Measurements from ENCODE around the gene MYO3B.

MYO3B gene

DNA sequence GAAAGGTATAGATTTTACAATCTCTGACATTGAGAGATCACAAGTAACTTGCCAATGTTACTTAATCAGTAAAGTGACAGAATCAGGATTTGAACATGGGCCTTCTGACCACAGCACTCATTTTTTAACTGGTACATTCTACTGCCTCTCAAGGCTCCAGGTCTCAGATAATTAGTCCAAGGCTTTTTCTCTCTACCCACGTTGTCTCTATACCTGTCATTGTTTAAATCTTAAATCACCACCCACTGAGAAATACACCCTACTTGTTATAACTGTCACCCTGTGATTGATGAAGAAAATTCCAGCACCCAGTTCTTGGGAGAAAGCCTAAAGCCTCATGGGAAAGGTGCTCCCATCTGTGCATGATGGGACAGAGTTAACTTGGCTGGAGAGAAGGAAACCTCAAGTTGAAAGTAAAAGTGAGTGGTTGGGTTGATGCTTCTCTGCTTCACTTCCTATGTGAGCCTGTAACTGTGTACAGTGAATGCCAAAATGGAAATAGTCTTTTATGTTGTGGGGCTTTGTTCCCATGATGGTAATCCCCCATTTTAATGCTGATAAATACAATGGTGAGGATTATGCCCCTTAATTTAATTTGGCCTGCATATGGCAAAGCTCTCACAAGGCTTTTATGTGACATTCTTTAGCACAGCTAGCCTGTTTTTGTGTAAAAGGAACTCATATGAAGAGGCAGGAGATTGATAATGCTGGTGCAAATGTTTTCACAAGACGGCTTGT lies 347.1 kb downstream of the MYO3B start:
- TF ChIP-seq SIN3A (IDR thresholded peaks at IDR 0.05; ENCODE audit: borderline replicate concordance, insufficient read depth, low read length) = no peak
- TF ChIP-seq TAF1 (IDR thresholded peaks at IDR 0.05; ENCODE audit: borderline replicate concordance, insufficient read depth, low read length) = no peak
- TF ChIP-seq FOXP2 (optimal IDR thresholded peaks at IDR 0.05; ENCODE audit: borderline replicate concordance, extremely low read depth, extremely low read length, insufficient read depth) = no peak
- no peak for TF ChIP-seq POLR2AphosphoS5 (IDR thresholded peaks at IDR 0.05; ENCODE audit: low read depth, low read length)
- TF ChIP-seq, protein P1, sequence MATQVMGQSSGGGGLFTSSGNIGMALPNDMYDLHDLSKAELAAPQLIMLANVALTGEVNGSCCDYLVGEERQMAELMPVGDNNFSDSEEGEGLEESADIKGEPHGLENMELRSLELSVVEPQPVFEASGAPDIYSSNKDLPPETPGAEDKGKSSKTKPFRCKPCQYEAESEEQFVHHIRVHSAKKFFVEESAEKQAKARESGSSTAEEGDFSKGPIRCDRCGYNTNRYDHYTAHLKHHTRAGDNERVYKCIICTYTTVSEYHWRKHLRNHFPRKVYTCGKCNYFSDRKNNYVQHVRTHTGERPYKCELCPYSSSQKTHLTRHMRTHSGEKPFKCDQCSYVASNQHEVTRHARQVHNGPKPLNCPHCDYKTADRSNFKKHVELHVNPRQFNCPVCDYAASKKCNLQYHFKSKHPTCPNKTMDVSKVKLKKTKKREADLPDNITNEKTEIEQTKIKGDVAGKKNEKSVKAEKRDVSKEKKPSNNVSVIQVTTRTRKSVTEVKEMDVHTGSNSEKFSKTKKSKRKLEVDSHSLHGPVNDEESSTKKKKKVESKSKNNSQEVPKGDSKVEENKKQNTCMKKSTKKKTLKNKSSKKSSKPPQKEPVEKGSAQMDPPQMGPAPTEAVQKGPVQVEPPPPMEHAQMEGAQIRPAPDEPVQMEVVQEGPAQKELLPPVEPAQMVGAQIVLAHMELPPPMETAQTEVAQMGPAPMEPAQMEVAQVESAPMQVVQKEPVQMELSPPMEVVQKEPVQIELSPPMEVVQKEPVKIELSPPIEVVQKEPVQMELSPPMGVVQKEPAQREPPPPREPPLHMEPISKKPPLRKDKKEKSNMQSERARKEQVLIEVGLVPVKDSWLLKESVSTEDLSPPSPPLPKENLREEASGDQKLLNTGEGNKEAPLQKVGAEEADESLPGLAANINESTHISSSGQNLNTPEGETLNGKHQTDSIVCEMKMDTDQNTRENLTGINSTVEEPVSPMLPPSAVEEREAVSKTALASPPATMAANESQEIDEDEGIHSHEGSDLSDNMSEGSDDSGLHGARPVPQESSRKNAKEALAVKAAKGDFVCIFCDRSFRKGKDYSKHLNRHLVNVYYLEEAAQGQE (IDR thresholded peaks at IDR 0.05; ENCODE audit: insufficient read depth in 1 of 2, low read depth in 2 of 2, low read length in 2 of 2) = no peak

DNA sequence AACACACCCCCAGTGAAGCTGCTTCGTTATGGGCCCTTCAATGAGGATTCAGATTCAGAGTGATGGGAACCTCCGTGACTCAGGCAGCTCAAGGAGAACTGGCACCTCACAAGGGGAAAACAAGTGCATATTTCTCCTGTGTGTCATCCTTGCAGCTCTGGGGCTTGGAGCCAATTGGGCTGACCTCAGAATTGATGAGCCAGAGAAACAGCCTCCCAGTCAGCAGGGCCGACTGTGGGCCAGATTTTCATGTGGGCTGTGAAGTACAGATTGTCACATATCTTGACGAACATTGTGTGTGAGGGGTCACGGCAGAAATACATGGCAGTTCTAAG lies 347.6 kb downstream of the MYO3B start:
- TF ChIP-seq SIN3A (IDR thresholded peaks at IDR 0.05; ENCODE audit: borderline replicate concordance, insufficient read depth, low read length) = no peak
- TF ChIP-seq, protein P1 (IDR thresholded peaks at IDR 0.05; ENCODE audit: insufficient read depth in 1 of 2, low read depth in 2 of 2, low read length in 2 of 2) = no peak
- TF ChIP-seq TAF1 (IDR thresholded peaks at IDR 0.05; ENCODE audit: borderline replicate concordance, insufficient read depth, low read length) = no peak
- no peak for TF ChIP-seq FOXP2 (optimal IDR thresholded peaks at IDR 0.05; ENCODE audit: borderline replicate concordance, extremely low read depth, extremely low read length, insufficient read depth)
- TF ChIP-seq POLR2AphosphoS5 (IDR thresholded peaks at IDR 0.05; ENCODE audit: low read depth, low read length) = no peak

DNA sequence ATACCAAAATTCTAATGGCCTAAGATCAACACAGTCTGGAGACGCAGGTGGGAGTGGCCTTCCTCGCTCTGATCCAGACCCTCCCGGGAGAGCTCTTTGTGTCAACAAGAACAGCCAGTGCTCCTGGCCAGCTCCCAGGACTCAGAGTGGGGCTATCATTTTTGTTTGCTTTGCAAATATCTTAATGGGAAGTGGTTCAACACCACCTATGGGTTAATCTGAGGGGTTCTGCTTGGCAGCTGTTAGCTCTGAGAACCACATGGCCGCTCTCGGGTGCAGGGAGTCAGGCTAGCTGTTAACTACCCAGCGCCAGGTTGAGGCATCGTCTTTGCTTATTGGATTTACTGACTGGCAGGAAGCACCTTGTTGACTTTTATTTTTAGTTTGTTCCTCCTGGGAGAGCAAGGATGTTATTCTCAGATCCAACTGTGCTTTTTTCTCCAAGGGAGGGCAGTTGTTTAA lies 352.4 kb downstream of the MYO3B start:
- TF ChIP-seq, protein P1 (IDR thresholded peaks at IDR 0.05; ENCODE audit: insufficient read depth in 1 of 2, low read depth in 2 of 2, low read length in 2 of 2) = no peak
- TF ChIP-seq SIN3A (IDR thresholded peaks at IDR 0.05; ENCODE audit: borderline replicate concordance, insufficient read depth, low read length) (no peak), FOXP2 (optimal IDR thresholded peaks at IDR 0.05; ENCODE audit: borderline replicate concordance, extremely low read depth, extremely low read length, insufficient read depth) (no peak), TAF1 (IDR thresholded peaks at IDR 0.05; ENCODE audit: borderline replicate concordance, insufficient read depth, low read length) (no peak), POLR2AphosphoS5 (IDR thresholded peaks at IDR 0.05; ENCODE audit: low read depth, low read length) (no peak)

DNA sequence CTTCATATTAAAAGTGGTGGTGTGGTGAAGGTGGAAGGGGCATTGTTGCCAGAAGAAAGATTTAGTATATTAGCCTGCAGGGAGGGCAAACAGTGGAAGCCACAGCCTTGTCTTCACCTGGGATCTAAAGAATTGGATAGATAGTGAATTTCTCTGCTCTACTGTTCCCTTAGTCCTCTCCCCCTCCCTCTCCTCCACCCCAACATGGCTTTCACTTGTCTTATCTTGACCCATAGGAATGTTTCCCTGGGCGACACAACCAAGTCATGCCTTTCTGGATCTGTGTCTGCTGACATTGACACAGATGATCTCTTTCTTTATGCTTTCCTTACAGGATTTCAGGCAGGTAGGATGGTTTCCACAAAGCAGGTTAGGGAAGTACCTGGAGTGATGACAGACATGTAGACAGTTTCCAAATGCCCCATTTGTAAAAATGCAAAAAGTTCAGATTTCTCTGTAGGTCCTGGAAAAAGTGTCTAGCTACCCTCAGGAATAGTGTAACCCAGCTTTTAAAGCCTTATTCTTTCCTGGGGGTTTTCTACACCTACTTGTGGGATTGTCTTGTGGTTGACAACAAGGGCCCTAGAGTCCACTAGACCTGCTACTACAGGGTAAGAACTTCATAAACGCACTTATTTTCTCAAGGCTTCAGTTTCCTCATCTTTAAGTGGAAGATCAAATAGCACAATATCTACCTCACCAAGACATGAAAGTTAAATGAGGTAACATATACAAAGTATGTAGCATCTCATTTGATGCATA lies 353.0 kb downstream of the MYO3B start:
- no peak for TF ChIP-seq POLR2AphosphoS5 (IDR thresholded peaks at IDR 0.05; ENCODE audit: low read depth, low read length)
- TF ChIP-seq, protein P1 (IDR thresholded peaks at IDR 0.05; ENCODE audit: insufficient read depth in 1 of 2, low read depth in 2 of 2, low read length in 2 of 2) = no peak
- TF ChIP-seq SIN3A (IDR thresholded peaks at IDR 0.05; ENCODE audit: borderline replicate concordance, insufficient read depth, low read length) = no peak
- no peak for TF ChIP-seq TAF1 (IDR thresholded peaks at IDR 0.05; ENCODE audit: borderline replicate concordance, insufficient read depth, low read length)
- TF ChIP-seq FOXP2 (optimal IDR thresholded peaks at IDR 0.05; ENCODE audit: borderline replicate concordance, extremely low read depth, extremely low read length, insufficient read depth) = no peak
